Aortic smooth muscle cell (primary cell): ENCODE data around the gene SAMD15. TPM values are rescaled to one million over a fixed set of nuclear protein-coding genes. Genes with fewer than 3 reads are reported as not detected.

Experiments
- total RNA-seq: library from RNA; depleted of rRNA; stranded (reverse); fragments of >200 nt; gene quantifications from 2 replicates; pipeline ENCODE4 v1.2.3, GENCODE V29; 2014

SAMD15 gene
- 2.0 and 2.8 TPM in 2 replicates for total RNA-seq

GRCh38 chr14:77376771-77377501 lies at the start of gene SAMD15, which contains the start of gene TMED8:
Gene SAMD15, plus strand, starts transcription at chr14:77377379. Its CDS starts 40 bp downstream, at chr14:77377419.
Gene TMED8, minus strand, starts transcription at chr14:77377094. Its CDS starts 41 bp downstream, at chr14:77377053.

GRCh38 chr14:77423423-77423822 lies 46.2 kb downstream of the SAMD15 start, which contains the start of gene NOXRED1:
Gene NOXRED1, minus strand, starts transcription at chr14:77423523. Its CDS starts 634 bp downstream, at chr14:77422889.

Other genes with a start within 250 kb of the SAMD15 start
- gene ZDHHC22, start 235.6 kb upstream of the SAMD15 start, total RNA-seq: not detected in 2 replicates
- gene TMEM63C, start 195.6 kb upstream of the SAMD15 start, total RNA-seq: 0.26 TPM in 1 of 2 replicates, not detected in the other
- not detected in 2 replicates for gene NGB, start 106.2 kb upstream of the SAMD15 start, total RNA-seq
- gene POMT2, start 56.5 kb upstream of the SAMD15 start, total RNA-seq: 8.9 and 10.6 TPM in 2 replicates
- 26.4 and 29.8 TPM in 2 replicates for gene GSTZ1, start 56.3 kb upstream of the SAMD15 start, total RNA-seq
- 8.3 and 9.9 TPM in 2 replicates for gene TMED8, start 285 bp upstream of the SAMD15 start, total RNA-seq
- 0.12 and 0.13 TPM in 2 replicates for gene NOXRED1, start 46.1 kb downstream of the SAMD15 start, total RNA-seq
- gene VIPAS39, start 80.2 kb downstream of the SAMD15 start, total RNA-seq: 24.2 and 27.5 TPM in 2 replicates
- 103 and 133 TPM in 2 replicates for gene AHSA1, start 80.7 kb downstream of the SAMD15 start, total RNA-seq
- gene ISM2, start 121.4 kb downstream of the SAMD15 start, total RNA-seq: 0.06 TPM in 1 of 2 replicates, not detected in the other
- 35.1 and 45.8 TPM in 2 replicates for gene SPTLC2, start 239.3 kb downstream of the SAMD15 start, total RNA-seq